ENCODE results near the gene SUPV3L1.

- TF ChIP-seq, protein P1, sequence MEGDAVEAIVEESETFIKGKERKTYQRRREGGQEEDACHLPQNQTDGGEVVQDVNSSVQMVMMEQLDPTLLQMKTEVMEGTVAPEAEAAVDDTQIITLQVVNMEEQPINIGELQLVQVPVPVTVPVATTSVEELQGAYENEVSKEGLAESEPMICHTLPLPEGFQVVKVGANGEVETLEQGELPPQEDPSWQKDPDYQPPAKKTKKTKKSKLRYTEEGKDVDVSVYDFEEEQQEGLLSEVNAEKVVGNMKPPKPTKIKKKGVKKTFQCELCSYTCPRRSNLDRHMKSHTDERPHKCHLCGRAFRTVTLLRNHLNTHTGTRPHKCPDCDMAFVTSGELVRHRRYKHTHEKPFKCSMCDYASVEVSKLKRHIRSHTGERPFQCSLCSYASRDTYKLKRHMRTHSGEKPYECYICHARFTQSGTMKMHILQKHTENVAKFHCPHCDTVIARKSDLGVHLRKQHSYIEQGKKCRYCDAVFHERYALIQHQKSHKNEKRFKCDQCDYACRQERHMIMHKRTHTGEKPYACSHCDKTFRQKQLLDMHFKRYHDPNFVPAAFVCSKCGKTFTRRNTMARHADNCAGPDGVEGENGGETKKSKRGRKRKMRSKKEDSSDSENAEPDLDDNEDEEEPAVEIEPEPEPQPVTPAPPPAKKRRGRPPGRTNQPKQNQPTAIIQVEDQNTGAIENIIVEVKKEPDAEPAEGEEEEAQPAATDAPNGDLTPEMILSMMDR (IDR thresholded peaks at IDR 0.05; ENCODE audit: control extremely low read depth in 1 of 3, insufficient read depth in 1 of 3, low read depth in 1 of 3, low read length in 3 of 3), result no peak
- TF ChIP-seq TAF1 (IDR thresholded peaks at IDR 0.05; ENCODE audit: low read depth, low read length) (no peak), MAFK (IDR thresholded peaks at IDR 0.05; ENCODE audit: low read depth, low read length) (no peak), RAD21 (IDR thresholded peaks at IDR 0.05 in 1 of 2, conservative IDR thresholded peaks at IDR 0.05 in 1 of 2; ENCODE audit: low read depth in 2 of 2, low read length in 2 of 2) (no peak), CBX5 (IDR thresholded peaks at IDR 0.05; ENCODE audit: low read depth, low read length) (no peak), GTF2F1 (IDR thresholded peaks at IDR 0.05; ENCODE audit: borderline replicate concordance, low read depth, low read length) (no peak), EGR1 (IDR thresholded peaks at IDR 0.05; ENCODE audit: borderline replicate concordance, low read depth, low read length) (no peak), POLR2A (IDR thresholded peaks at IDR 0.05; ENCODE audit: control extremely low read depth in 1 of 2, low read depth in 2 of 2, low read length in 2 of 2) (no peak), HDAC6 (IDR thresholded peaks at IDR 0.05; ENCODE audit: low read depth, low read length) (no peak), SIX5 (IDR thresholded peaks at IDR 0.05; ENCODE audit: low read depth, low read length) (no peak)
- TF ChIP-seq, protein P2, sequence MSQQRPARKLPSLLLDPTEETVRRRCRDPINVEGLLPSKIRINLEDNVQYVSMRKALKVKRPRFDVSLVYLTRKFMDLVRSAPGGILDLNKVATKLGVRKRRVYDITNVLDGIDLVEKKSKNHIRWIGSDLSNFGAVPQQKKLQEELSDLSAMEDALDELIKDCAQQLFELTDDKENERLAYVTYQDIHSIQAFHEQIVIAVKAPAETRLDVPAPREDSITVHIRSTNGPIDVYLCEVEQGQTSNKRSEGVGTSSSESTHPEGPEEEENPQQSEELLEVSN (IDR thresholded peaks at IDR 0.05), result no peak
Measured at GRCh38 chr10:69180525-69181204, 631 bp downstream of the SUPV3L1 start.

Data from H1 (cell line).